ENCODE measurements around the gene KIF3A. TPM values are rescaled to one million over a fixed set of nuclear protein-coding genes. Genes with fewer than 3 reads are reported as not detected.

Gene KIF3A
- total RNA-seq, 1 experiment from 2014 or later: 12.7 TPM

- CTCF ChIA-PET: no interaction called here
- no TSS peak for BruUV-seq (replicated peaks)
- ATAC-seq: no peak
Measured at GRCh38 chr5:132678735-132679134, 58.6 kb downstream of the KIF3A start.

More at GRCh38 chr5:132678735-132679134, 58.6 kb downstream of the KIF3A start:
- H3K9ac ChIP-seq (ENCODE audit: low read length): no peak overlapping the region
- ChIA-PET POLR2A (no interaction called here), RAD21 (ENCODE audit: low non-redundant PET in 1 of 2, low total read pairs in 2 of 2, uncharacterized antibody in 2 of 2, unreplicated experiment in 2 of 2) (no interaction called here)
- intact Hi-C loops (cut with micrococcal nuclease): loop anchor here (5.0 to 10.0 kb wide), 2 partner anchors 154 to 291 kb away; no protein-coding TSS in a partner anchor
- no peak overlapping the region for H3K4me3 ChIP-seq (replicated peaks in 1 of 2; ENCODE audit: low read depth in 1 of 2, low read length in 2 of 2)
- no peak overlapping the region for H2AFZ ChIP-seq (ENCODE audit: low read depth, low read length, poor library complexity, severe bottlenecking)
- no peaks in the 10 kb centered on the region for H3K27me3 ChIP-seq (ENCODE audit: insufficient read depth, low read length)
- H3K27ac ChIP-seq (ENCODE audit: low read depth, low read length): no peak overlapping the region
- no peak for DNase-seq (ENCODE audit: low read depth, low spot score)
- H3K9me3 ChIP-seq (ENCODE audit: control insufficient read depth in 1 of 2, insufficient read depth in 1 of 2, low read depth in 1 of 2, low read length in 2 of 2): no peaks in the 10 kb centered on the region
- H3K79me2 ChIP-seq (ENCODE audit: insufficient read depth, low read length): no peaks in the 10 kb centered on the region
- H3K36me3 ChIP-seq (ENCODE audit: control insufficient read depth in 1 of 2, insufficient read depth in 2 of 2, low read length in 2 of 2): no peaks in the 10 kb centered on the region
- H3K4me1 ChIP-seq (ENCODE audit: control insufficient read depth in 1 of 2, insufficient read depth in 2 of 2, low read length in 2 of 2): peaks cover 24 to 34% of the 10 kb centered on the region in 2 experiments
- no peak for TF ChIP-seq SP1 (IDR thresholded peaks at IDR 0.05; ENCODE audit: low read depth)
- no peak for TF ChIP-seq ZFX (IDR thresholded peaks at IDR 0.05)
- TF ChIP-seq CEBPB (IDR thresholded peaks at IDR 0.05; ENCODE audit: low read depth): no peak
- TF ChIP-seq FOSL1 (IDR thresholded peaks at IDR 0.05; ENCODE audit: low read depth): no peak
- no peak for TF ChIP-seq POLR2AphosphoS5 (IDR thresholded peaks at IDR 0.05; ENCODE audit: low read depth, low read length)
- no peak for TF ChIP-seq EZH2 (IDR thresholded peaks at IDR 0.05)
- TF ChIP-seq JUND (IDR thresholded peaks at IDR 0.05): no peak
- TF ChIP-seq TCF7L2 (IDR thresholded peaks at IDR 0.05; ENCODE audit: borderline replicate concordance, extremely low read depth, insufficient read depth, insufficient read length): no peak
- no peak for TF ChIP-seq SIN3A (IDR thresholded peaks at IDR 0.05; ENCODE audit: low read depth)
- no peak for TF ChIP-seq CTCF (IDR thresholded peaks at IDR 0.05 in 2 of 3, conservative IDR thresholded peaks at IDR 0.05 in 1 of 3; ENCODE audit: borderline replicate concordance in 1 of 3, insufficient read depth in 1 of 3, low read depth in 2 of 3, low read length in 2 of 3)
- TF ChIP-seq POLR2A (IDR thresholded peaks at IDR 0.05; ENCODE audit: borderline replicate concordance, extremely low read depth, insufficient read depth, insufficient read length): no peak
- no peaks in the 10 kb centered on the region for H3K9me2 ChIP-seq (ENCODE audit: insufficient read depth)
- no peaks in the 10 kb centered on the region for H4K20me1 ChIP-seq (ENCODE audit: insufficient read depth)
- no peak overlapping the region for H3K4me2 ChIP-seq (ENCODE audit: low read length)
